Inferior parietal cortex (tissue), 1 donor: ENCODE data around the gene SNX20.

ENCODE experiments used
- DNase-seq: peaks from one replicate; pipeline ENCODE4 v3.0.0-alpha.2; 2016; ENCODE audit errors: extremely low spot score

SNX20 gene

GRCh38 chr16:50681021-50681885, at the start of gene SNX20:
TSS of gene SNX20 (minus strand) at chr16:50681312. CDS start at chr16:50677526, 3,786 bp downstream.
- no peak for DNase-seq

GRCh38 chr16:50724306-50724705, 43.2 kb upstream of the SNX20 start:
- DNase-seq: no peak

- DNase-seq: no peak
Measured at GRCh38 chr16:50722960-50723359, 41.8 kb upstream of the SNX20 start.

GRCh38 chr16:50722405-50722737, 41.3 kb upstream of the SNX20 start:
- no peak for DNase-seq

- DNase-seq: no peak
Measured at GRCh38 chr16:50721549-50722404, 40.7 kb upstream of the SNX20 start.

GRCh38 chr16:50719401-50720337, 38.6 kb upstream of the SNX20 start:
- DNase-seq: no peak

- DNase-seq: no peak
Measured at GRCh38 chr16:50718761-50719400, 37.8 kb upstream of the SNX20 start.

GRCh38 chr16:50718061-50718760, 37.1 kb upstream of the SNX20 start:
- no peak for DNase-seq

- no peak for DNase-seq
Measured at GRCh38 chr16:50717494-50717893, 36.4 kb upstream of the SNX20 start.

GRCh38 chr16:50717091-50717490, 36.0 kb upstream of the SNX20 start:
- DNase-seq: no peak

- no peak for DNase-seq
Measured at GRCh38 chr16:50712956-50713355, 31.8 kb upstream of the SNX20 start.

- no peak for DNase-seq
Measured at GRCh38 chr16:50712560-50712898, 31.4 kb upstream of the SNX20 start.

- peak; percentile 36 for DNase-seq
Measured at GRCh38 chr16:50711862-50712559, 30.9 kb upstream of the SNX20 start.

- no peak for DNase-seq
Measured at GRCh38 chr16:50711040-50711439, 29.9 kb upstream of the SNX20 start.

GRCh38 chr16:50709980-50710379, 28.9 kb upstream of the SNX20 start:
- no peak for DNase-seq

GRCh38 chr16:50709061-50709684, 28.1 kb upstream of the SNX20 start:
- DNase-seq: peak; percentile 20

GRCh38 chr16:50708373-50709060, 27.4 kb upstream of the SNX20 start:
- no peak for DNase-seq

- DNase-seq: no peak
Measured at GRCh38 chr16:50706250-50706649, 25.1 kb upstream of the SNX20 start.
